Stimulated activated naive CD4-positive, alpha-beta T cell (primary cell): Measurements from ENCODE around the gene MBTD1.
A peak's percentile ranks its signal among the peaks of the same experiment; 100 is the strongest.
"Not testable (repeated sequence)": the region's sequence is repeated elsewhere in the genome, so short reads cannot be mapped to it uniquely, and the experiment has no call there.

Source experiments
- DNase-seq, 6 experiments: peaks; one replicate each; lab custom pipeline; 2025; lab: John Stamatoyannopoulos, UW

Gene MBTD1

GRCh38 chr17:51255673-51256072 is 4.2 kb downstream of the MBTD1 start:
- no peak for DNase-seq

- DNase-seq: no peak
Measured at GRCh38 chr17:51251010-51251409, 8.8 kb downstream of the MBTD1 start.

- no peak for DNase-seq
Measured at GRCh38 chr17:51250314-51250840, 9.5 kb downstream of the MBTD1 start.

- DNase-seq: no peak
Measured at GRCh38 chr17:51245535-51245934, 14.3 kb downstream of the MBTD1 start.

GRCh38 chr17:51244041-51244440 is 15.8 kb downstream of the MBTD1 start:
- no peak for DNase-seq

GRCh38 chr17:51240275-51240674 is 19.6 kb downstream of the MBTD1 start:
- DNase-seq: no peak

GRCh38 chr17:51238255-51238887 is 21.5 kb downstream of the MBTD1 start:
- peak in 1 of 6 experiments; percentile 7 for DNase-seq

- no peak for DNase-seq
Measured at GRCh38 chr17:51234162-51234561, 25.7 kb downstream of the MBTD1 start.

GRCh38 chr17:51231999-51232398 is 27.9 kb downstream of the MBTD1 start:
- DNase-seq: no peak

GRCh38 chr17:51230306-51230705 is 29.5 kb downstream of the MBTD1 start:
- DNase-seq: no peak

GRCh38 chr17:51229889-51230288 is 30.0 kb downstream of the MBTD1 start:
- DNase-seq: no peak

- DNase-seq: no peak
Measured at GRCh38 chr17:51228161-51228560, 31.7 kb downstream of the MBTD1 start.

- DNase-seq: not testable (repeated sequence)
Measured at GRCh38 chr17:51225523-51225922, 34.3 kb downstream of the MBTD1 start.

- no peak for DNase-seq
Measured at GRCh38 chr17:51224402-51225262, 35.2 kb downstream of the MBTD1 start.

GRCh38 chr17:51221322-51221721 is 38.5 kb downstream of the MBTD1 start:
- DNase-seq: no peak

- no peak for DNase-seq
Measured at GRCh38 chr17:51217946-51218345, 41.9 kb downstream of the MBTD1 start.

GRCh38 chr17:51214920-51215319 is 44.9 kb downstream of the MBTD1 start:
- no peak for DNase-seq

- no peak for DNase-seq
Measured at GRCh38 chr17:51203838-51204237, 56.0 kb downstream of the MBTD1 start.

- no peak for DNase-seq
Measured at GRCh38 chr17:51200846-51201245, 59.0 kb downstream of the MBTD1 start.

- DNase-seq: no peak
Measured at GRCh38 chr17:51200295-51200694, 59.6 kb downstream of the MBTD1 start.

- no peak for DNase-seq
Measured at GRCh38 chr17:51197754-51198153, 62.1 kb downstream of the MBTD1 start.

- DNase-seq: no peak
Measured at GRCh38 chr17:51191895-51192294, 68.0 kb downstream of the MBTD1 start.

- no peak for DNase-seq
Measured at GRCh38 chr17:51189628-51190027, 70.2 kb downstream of the MBTD1 start.
